Stimulated activated CD4-positive, alpha-beta T cell treated with anti-CD3 and anti-CD28 coated beads, Interleukin-4, amount 100 ng/mL, for 48 hours (primary cell): ENCODE measurements around the gene FADS2.

Experiments
- DNase-seq, 2 donors: peaks; one replicate each; pipeline ENCODE4 v3.0.0-alpha.2; 2020; ENCODE audit warnings: low read depth in 2 of 2

The FADS2 gene

GRCh38 chr11:61846362-61847020, 18.4 kb downstream of the FADS2 start:
- no peak for DNase-seq

- no peak for DNase-seq
These were observed 19.9 kb downstream of the FADS2 start for GRCh38 chr11:61847914-61848581.

GRCh38 chr11:61848631-61849030, 20.5 kb downstream of the FADS2 start:
- no peak for DNase-seq

GRCh38 chr11:61850687-61851086, 22.6 kb downstream of the FADS2 start:
- DNase-seq = no peak

- no peak for DNase-seq
These were observed 23.2 kb downstream of the FADS2 start for GRCh38 chr11:61851113-61851899.

- no peak for DNase-seq
These were observed 23.8 kb downstream of the FADS2 start for GRCh38 chr11:61851900-61852295.

GRCh38 chr11:61853698-61854169, 25.6 kb downstream of the FADS2 start:
- no peak for DNase-seq

- no peak for DNase-seq
These were observed 26.3 kb downstream of the FADS2 start for GRCh38 chr11:61854206-61854895.

GRCh38 chr11:61854966-61855714, 27.0 kb downstream of the FADS2 start:
- no peak for DNase-seq

GRCh38 chr11:61855939-61856680, 28.0 kb downstream of the FADS2 start:
- no peak for DNase-seq

- DNase-seq = no peak
These were observed 32.2 kb downstream of the FADS2 start for GRCh38 chr11:61860054-61860903.

GRCh38 chr11:61861634-61862033, 33.5 kb downstream of the FADS2 start:
- DNase-seq = no peak

- DNase-seq = no peak
These were observed 34.8 kb downstream of the FADS2 start for GRCh38 chr11:61862714-61863547.

- DNase-seq = no peak
These were observed 35.5 kb downstream of the FADS2 start for GRCh38 chr11:61863548-61864081.

- no peak for DNase-seq
These were observed 37.0 kb downstream of the FADS2 start for GRCh38 chr11:61864814-61865775.

- no peak for DNase-seq
These were observed 38.3 kb downstream of the FADS2 start for GRCh38 chr11:61866231-61866957.

GRCh38 chr11:61866958-61867343, 38.9 kb downstream of the FADS2 start:
- DNase-seq = no peak
